SK-N-SH (cell line): Measurements from ENCODE around the gene DUSP5.

Source experiments
- CHD2 ChIP-seq: fragments of 150-350 bp; IDR thresholded peaks from 2 replicates; pipeline ENCODE4 v1.6.1; 2018; ENCODE audit warnings: low read length; ENCODE audit not compliant: partially characterized antibody
- CTCF ChIP-seq: fragments of 200-600 bp; sonication (generic); IDR thresholded peaks from 2 replicates; pipeline ENCODE4 v1.6.1; 2017; ENCODE audit warnings: antibody characterized with exemption, mild to moderate bottlenecking, moderate library complexity
- EP300 ChIP-seq, 2 experiments: IDR thresholded peaks; 2 replicates each; pipeline versions ENCODE4 v1.4.0 to v1.6.1; 2012; ENCODE audit warnings: borderline replicate concordance in 1 of 2, low read depth in 1 of 2, low read length in 1 of 2
- EZH2phosphoT487 ChIP-seq: fragments of 200-600 bp; sonication (generic); IDR thresholded peaks from 2 replicates; pipeline ENCODE4 v1.6.1; 2017; ENCODE audit warnings: low read depth, mixed run types, mild to moderate bottlenecking, antibody characterized with exemption, moderate library complexity, borderline replicate concordance
- GATA2 ChIP-seq: sonication (generic); formaldehyde crosslinking; IDR thresholded peaks from 2 replicates; pipeline ENCODE4 v1.5.0; 2020; ENCODE audit warnings: mild to moderate bottlenecking, missing genetic modification reagents
- MXI1 ChIP-seq: IDR thresholded peaks from 2 replicates; pipeline ENCODE4 v1.6.1; 2012; ENCODE audit warnings: mild to moderate bottlenecking, low read depth, low read length, improper control_type of control experiment
- NRF1 ChIP-seq: IDR thresholded peaks from 2 replicates; pipeline ENCODE4 v1.6.1; 2012; ENCODE audit warnings: low read depth, mild to moderate bottlenecking, low read length
- POLR2AphosphoS5 ChIP-seq: IDR thresholded peaks from 2 replicates; pipeline ENCODE4 v1.6.1; 2012; ENCODE audit warnings: low read depth, low read length
- RAD21 ChIP-seq: IDR thresholded peaks from 2 replicates; pipeline ENCODE4 v1.6.1; 2012; ENCODE audit warnings: mild to moderate bottlenecking, low read length
- RCOR1 ChIP-seq: fragments of 150-350 bp; IDR thresholded peaks from 2 replicates; pipeline ENCODE4 v1.6.1; 2017; ENCODE audit warnings: antibody characterized with exemption, low read length
- REST ChIP-seq: IDR thresholded peaks from 2 replicates; pipeline ENCODE4 v1.6.1; 2012; ENCODE audit warnings: mild to moderate bottlenecking, low read depth, low read length, moderate library complexity
- SMC3 ChIP-seq: IDR thresholded peaks from 2 replicates; pipeline ENCODE4 v1.6.1; 2012; ENCODE audit warnings: low read depth, low read length, improper control_type of control experiment
- TCF12 ChIP-seq: IDR thresholded peaks from 2 replicates; pipeline ENCODE4 v1.4.0; 2012
- USF1 ChIP-seq: IDR thresholded peaks from 2 replicates; pipeline ENCODE4 v1.4.0; 2012; ENCODE audit warnings: low read depth, borderline replicate concordance

GRCh38 chr10:110459600-110459999, 38.1 kb upstream of the DUSP5 start:
- TF ChIP-seq EZH2phosphoT487 (no peak), CTCF (no peak), MXI1 (no peak), CHD2 (no peak), SMC3 (no peak), GATA2 (CRISPR knock-in tag) (no peak), REST (no peak), NRF1 (no peak), EP300 (IDR thresholded peaks at IDR 0.05; ENCODE audit: borderline replicate concordance in 1 of 2, low read depth in 1 of 2, low read length in 1 of 2) (no peak), TCF12 (no peak), USF1 (no peak), POLR2AphosphoS5 (no peak), RCOR1 (no peak), RAD21 (no peak)
